RWPE1 (cell line): ENCODE data around the gene C5.
A peak's percentile ranks its signal among the peaks of the same experiment; 100 is the strongest.

Source experiments
- CTCF ChIA-PET: fragments of 350-600 bp; sonication (Branson Sonifier 250); formaldehyde crosslinking; extraction: SDS; loops from one replicate; lab custom pipeline; 2021; lab: Yijun Ruan, JAX
- POLR2A ChIA-PET: fragments of 400-600 bp; formaldehyde crosslinking; extraction: SDS; loops from one replicate; lab custom pipeline; 2020; ENCODE audit warnings: antibody characterized with exemption; ENCODE audit not compliant: low non-redundant PET; lab: Yijun Ruan, JAX
- DNase-seq: peaks from one replicate; pipeline ENCODE4 v3.0.0; 2012; ENCODE audit warnings: low spot score
- H3K27ac ChIP-seq: fragments of 450-650 bp; 2 replicates; pipeline ENCODE4 v1.5.1; 2017
- TF ChIP-seq, protein P1 (sequence below): fragments of 450-650 bp; conservative IDR thresholded peaks from 2 replicates; pipeline ENCODE4 v1.5.1; 2017; ENCODE audit warnings: low read depth, mild to moderate bottlenecking

The C5 gene

GRCh38 chr9:120935383-120935857 lies 114.7 kb downstream of the C5 start:
- TF ChIP-seq, protein P1, sequence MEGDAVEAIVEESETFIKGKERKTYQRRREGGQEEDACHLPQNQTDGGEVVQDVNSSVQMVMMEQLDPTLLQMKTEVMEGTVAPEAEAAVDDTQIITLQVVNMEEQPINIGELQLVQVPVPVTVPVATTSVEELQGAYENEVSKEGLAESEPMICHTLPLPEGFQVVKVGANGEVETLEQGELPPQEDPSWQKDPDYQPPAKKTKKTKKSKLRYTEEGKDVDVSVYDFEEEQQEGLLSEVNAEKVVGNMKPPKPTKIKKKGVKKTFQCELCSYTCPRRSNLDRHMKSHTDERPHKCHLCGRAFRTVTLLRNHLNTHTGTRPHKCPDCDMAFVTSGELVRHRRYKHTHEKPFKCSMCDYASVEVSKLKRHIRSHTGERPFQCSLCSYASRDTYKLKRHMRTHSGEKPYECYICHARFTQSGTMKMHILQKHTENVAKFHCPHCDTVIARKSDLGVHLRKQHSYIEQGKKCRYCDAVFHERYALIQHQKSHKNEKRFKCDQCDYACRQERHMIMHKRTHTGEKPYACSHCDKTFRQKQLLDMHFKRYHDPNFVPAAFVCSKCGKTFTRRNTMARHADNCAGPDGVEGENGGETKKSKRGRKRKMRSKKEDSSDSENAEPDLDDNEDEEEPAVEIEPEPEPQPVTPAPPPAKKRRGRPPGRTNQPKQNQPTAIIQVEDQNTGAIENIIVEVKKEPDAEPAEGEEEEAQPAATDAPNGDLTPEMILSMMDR: no peak
- POLR2A ChIA-PET: interaction anchor here (0.6 kb wide), 1 partner anchor 143 kb away, joined by 5 read pairs; the partner anchor contains the start of gene FBXW2
- H3K27ac ChIP-seq: peak overlapping the region; percentile 99
- DNase-seq: peak; percentile 99
- CTCF ChIA-PET: interaction anchor here (1.0 kb wide), 1 partner anchor 19 kb away, joined by 4 read pairs; no protein-coding TSS in a partner anchor

DNA sequence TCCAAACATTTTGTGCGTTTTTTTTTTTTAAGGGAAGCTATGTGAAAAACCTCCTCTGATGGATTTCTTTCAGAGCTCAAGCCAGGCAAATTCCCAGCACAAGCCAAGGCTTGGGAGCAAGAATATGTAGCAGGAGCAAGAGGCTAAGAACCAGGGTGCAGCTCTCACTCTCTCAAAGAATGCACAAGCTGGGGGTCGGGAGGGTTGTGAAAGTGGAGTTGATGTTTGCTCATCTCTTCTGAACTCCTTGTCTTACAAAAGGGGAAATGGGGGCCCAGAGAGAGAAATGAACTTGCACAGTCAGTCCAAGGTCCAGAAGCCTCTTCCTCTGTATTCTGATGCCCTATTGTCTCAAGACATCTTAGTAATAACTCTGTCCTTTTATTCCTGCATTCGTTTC lies 115.8 kb downstream of the C5 start:
- no peak overlapping the region; the same call in 1 of the 2 replicates for H3K27ac ChIP-seq
- DNase-seq: no peak
- TF ChIP-seq, protein P1: no peak
- ChIA-PET POLR2A (no interaction called here), CTCF (no interaction called here)

DNA sequence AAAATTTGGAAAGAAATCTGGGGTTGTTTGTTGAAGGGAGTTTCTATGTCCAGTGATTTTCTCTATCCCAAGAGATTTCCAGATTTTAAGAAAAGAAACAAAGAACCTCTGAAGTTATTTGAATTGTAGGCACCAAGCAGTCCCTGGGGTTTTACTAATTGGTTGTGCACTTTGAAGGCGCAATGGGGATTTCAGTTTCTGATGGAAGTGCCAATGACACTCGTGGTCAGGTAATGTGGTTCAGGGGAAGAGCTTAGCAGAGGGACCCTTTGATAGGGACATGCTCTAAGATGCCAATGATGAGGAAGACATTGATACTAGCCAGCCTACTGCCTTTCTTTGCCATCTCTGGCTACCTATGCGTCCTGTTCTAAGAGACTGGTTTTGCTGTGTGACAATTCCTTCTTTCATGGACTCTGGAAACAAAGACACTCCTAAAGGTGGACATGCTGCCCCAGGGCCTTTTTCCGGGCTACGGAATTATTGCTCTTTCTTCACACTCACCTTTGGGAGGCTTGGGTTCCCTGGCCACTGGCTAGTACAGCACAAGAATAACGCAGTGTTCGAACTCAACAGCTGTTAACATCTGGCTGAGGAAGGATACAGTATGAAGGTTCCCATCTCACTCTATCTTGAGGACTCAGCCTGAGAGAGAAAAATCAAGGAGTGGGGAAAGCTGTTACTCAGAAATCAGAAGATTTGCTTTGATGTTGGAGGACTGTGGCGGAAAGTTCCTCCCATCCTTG lies 116.6 kb downstream of the C5 start:
- TF ChIP-seq, protein P1: no peak
- no peak overlapping the region for H3K27ac ChIP-seq
- CTCF ChIA-PET: interaction anchor here (0.6 kb wide), 1 partner anchor 400 kb away, joined by 4 read pairs; no protein-coding TSS in a partner anchor
- DNase-seq: no peak
- POLR2A ChIA-PET: no interaction called here

DNA sequence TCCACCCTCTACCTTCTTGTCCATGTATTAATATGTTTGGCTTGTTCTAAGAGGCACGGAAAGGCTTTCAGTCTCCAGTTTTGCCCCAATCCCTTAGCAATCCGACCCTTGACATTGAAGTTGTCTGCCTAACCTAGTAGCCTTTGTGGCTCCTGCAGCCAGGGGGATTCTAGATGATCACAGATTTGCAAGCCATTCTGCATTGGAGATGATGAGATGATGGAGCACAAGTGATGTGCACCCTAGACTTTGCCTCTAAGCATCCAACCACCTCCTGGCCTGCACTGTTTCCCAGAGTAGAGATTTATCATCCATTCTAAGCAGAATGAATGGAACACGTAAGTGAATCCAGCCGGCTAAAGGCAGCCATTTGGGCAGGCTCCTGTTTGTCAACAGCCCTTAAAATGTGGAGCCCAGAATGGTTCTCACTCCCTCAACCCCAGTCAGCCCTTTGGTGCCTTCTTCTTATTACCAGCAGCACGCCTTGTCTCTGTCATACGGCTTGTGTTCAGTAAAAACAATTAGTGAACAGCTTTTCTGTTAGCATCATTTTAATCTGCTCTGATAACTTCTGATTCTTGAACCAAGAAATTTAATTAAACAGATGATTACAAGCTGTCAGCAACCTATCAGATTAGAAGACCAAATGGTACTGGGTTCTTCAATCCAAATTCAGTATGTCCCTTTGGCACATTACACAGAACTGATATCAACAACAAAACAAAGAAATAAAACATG lies 117.8 kb downstream of the C5 start:
- peak overlapping the region; percentile 59; the same call in 1 of the 2 replicates for H3K27ac ChIP-seq
- POLR2A ChIA-PET: no interaction called here

DNA sequence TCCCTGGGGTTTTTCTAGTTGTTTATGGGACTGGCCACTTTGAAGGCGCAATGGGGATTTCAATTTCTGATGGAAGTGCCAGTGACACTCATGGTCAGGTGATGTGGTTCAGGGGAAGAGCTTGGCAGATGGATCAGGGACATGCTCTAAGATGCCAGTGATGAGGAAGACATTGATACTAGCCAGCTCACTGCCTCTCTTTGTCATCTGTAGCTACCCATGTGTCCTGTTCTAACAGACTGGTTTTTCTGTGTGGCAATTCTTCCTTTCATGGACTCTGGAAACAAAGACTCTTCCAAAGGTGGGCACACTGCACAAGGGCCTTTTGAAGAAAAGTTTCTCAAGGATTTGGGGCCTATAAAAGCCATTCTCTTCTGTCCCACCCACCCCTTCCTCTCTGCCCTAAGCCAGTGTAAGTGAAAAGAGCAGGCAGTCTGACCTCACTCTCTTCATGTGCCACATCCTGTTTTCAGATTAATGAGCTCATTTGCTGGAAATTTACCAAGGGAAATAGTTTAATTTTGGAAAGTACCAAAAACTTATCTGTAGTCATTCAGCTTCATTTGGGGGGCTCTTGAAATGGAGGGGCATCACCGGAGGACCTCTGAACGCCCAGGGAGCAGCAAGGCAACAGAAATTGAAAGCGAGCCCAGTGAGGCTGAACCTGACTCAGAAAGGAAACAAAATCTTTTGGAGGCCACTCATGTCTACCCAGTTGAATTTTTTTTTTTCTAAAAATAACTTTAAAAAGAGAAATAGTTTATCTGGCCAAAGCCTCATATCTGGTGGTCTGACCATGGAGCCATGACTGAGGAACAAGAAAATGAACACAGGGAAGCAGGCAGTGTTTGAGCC lies 118.6 kb downstream of the C5 start:
- ChIA-PET CTCF (interaction anchor here (0.7 kb wide), 1 partner anchor 10 kb away, joined by 3 read pairs; no protein-coding TSS in a partner anchor), POLR2A (no interaction called here)

More for the DNA sequence above, 117.8 kb downstream of the C5 start:
- CTCF ChIA-PET: interaction anchor here (0.6 kb wide), 1 partner anchor 182 kb away, joined by 4 read pairs; no protein-coding TSS in a partner anchor
- DNase-seq: no peak
- TF ChIP-seq, protein P1: no peak

More for the DNA sequence above, 118.6 kb downstream of the C5 start:
- TF ChIP-seq, protein P1: no peak
- DNase-seq: peak; percentile 68
- peak overlapping the region; percentile 59 for H3K27ac ChIP-seq
